ENCODE data around the gene NAA40.
"Not testable (repeated sequence)": the region's sequence is repeated elsewhere in the genome, so short reads cannot be mapped to it uniquely, and the experiment has no call there.

Gene NAA40

DNA sequence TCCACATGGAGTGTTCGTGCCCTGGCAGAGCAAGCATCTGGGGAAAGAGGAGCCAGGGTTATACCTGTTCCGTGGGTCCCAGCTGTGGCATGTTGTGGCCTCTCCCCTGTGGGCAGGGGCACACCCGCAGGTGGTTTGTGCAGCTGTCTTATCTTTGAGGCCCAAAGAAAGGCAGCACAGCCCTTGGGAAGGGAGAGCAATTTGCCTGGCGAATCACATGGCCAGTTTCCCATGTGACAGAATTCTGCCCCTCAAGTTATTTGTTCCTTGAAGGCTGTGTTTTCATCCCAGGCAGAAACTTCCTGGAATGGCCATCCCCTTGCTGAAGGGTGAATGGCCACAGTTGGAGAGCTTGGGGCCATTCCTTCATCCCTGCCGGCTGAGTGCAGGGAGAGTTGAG lies 19.2 kb downstream of the NAA40 start:
- TF ChIP-seq JUND (IDR thresholded peaks at IDR 0.05; ENCODE audit: low read depth) = no peak
- DNase-seq (ENCODE audit: low read depth in 1 of 2, low spot score in 1 of 2) = no peak
- in situ Hi-C loops (cut with HindIII; ENCODE audit: low pct_unique_long_range_greater_than_20kb, low sequenced_read_pairs) = no loop called here

DNA sequence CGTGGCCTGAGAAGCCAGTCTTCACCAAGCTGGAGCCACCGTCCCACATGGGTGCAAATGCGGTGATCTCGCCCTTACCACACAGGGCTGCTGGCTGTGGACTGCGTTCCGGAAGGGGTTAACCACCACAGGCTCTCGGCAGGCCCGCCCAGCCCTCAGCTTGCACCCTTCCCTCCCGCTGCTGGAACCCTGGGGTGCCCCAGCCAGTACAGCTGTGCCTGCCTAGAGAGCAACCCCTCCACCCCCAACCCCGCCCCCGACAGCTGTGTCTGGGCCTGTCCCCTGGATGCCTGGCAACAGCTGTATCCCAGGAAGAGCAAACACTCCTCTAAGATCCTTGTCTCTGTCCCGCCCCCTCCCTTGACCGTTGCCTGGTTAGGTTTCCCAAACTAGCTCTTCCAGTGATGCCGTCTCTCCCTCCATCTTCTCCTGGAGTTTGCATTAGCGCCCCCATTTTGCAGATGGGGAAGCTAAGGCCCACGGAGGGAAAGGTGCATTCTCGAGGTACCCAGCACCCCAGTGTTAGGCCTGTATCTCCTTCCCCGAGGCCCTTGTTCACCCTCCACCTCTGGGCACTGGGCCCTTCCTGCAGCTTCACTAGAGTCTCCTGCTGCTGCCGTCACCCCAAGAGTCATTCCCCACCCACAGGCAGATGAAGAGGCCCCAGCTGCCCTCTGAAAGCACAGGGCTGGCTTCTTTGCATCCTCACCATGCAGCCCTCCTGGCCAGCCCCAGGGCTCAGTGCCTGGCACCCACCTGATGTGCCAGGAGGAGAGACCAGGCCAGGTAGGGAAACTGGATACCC lies 23.0 kb downstream of the NAA40 start:
- in situ Hi-C loops (cut with HindIII; ENCODE audit: low pct_unique_long_range_greater_than_20kb, low sequenced_read_pairs) = no loop called here
- DNase-seq (ENCODE audit: low read depth in 1 of 2, low spot score in 1 of 2) = peak; percentile 49 to 84
- no peak for TF ChIP-seq JUND (IDR thresholded peaks at IDR 0.05; ENCODE audit: low read depth)

- in situ Hi-C loops (cut with HindIII; ENCODE audit: low pct_unique_long_range_greater_than_20kb, low sequenced_read_pairs) = not testable (repeated sequence)
Measured at GRCh38 chr11:63963895-63964294, 25.1 kb downstream of the NAA40 start.

GRCh38 chr11:63966444-63966843 lies 27.6 kb downstream of the NAA40 start:
- in situ Hi-C loops (cut with HindIII; ENCODE audit: low pct_unique_long_range_greater_than_20kb, low sequenced_read_pairs) = no loop called here
- TF ChIP-seq JUND (IDR thresholded peaks at IDR 0.05; ENCODE audit: low read depth) = no peak
- no peak for DNase-seq (ENCODE audit: low read depth in 1 of 2, low spot score in 1 of 2)

More at GRCh38 chr11:63963895-63964294, 25.1 kb downstream of the NAA40 start:
- DNase-seq (ENCODE audit: low read depth in 1 of 2, low spot score in 1 of 2) = not testable (repeated sequence)

DNA sequence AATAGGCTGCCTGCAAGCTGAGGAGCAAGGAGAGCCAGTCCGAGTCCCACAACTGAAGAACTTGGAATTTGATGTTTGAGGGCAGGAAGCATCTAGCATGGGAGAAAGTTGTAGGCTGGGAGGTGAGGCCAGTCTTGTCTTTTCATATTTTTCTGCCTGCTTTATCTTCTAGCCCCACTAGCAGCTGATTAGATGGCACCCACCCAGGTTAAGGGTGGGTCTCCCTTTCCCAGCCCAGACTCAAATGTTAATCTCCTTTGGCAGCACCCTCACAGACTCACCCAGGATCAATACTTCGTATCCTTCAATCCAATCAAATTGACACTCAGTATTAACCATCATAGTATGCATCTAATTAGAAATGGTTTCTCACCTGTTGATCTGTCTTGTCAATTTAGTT lies 30.7 kb downstream of the NAA40 start:
- TF ChIP-seq JUND (IDR thresholded peaks at IDR 0.05; ENCODE audit: low read depth) = no peak
- DNase-seq (ENCODE audit: low read depth in 1 of 2, low spot score in 1 of 2) = no peak
- in situ Hi-C loops (cut with HindIII; ENCODE audit: low pct_unique_long_range_greater_than_20kb, low sequenced_read_pairs) = no loop called here

DNA sequence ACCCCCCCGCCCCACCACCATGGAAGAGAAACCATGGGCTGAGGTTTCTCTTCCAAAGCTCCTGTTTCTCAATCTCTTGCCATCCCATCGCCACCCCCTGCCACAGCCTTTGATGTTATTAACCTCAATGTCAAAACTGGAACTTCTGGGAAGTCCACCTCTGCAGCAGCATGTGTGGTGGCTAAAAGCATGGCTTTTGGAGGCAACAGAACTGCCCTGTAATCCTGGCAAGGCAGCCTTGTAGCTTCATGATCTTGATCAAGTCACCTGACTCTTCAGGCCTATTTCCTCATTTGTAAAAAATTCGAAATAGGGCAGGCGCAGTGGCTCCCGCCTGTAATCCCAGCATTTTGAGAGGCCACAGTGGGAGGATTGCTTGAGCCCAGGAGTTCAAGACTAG lies 32.1 kb downstream of the NAA40 start:
- no peak for DNase-seq (ENCODE audit: low read depth in 1 of 2, low spot score in 1 of 2)

GRCh38 chr11:63973912-63974258 lies 35.1 kb downstream of the NAA40 start:
- DNase-seq (ENCODE audit: low read depth in 1 of 2, low spot score in 1 of 2); in situ Hi-C loops (cut with HindIII; ENCODE audit: low pct_unique_long_range_greater_than_20kb, low sequenced_read_pairs): not testable (repeated sequence)

More for the DNA sequence above, 32.1 kb downstream of the NAA40 start:
- no peak for TF ChIP-seq JUND (IDR thresholded peaks at IDR 0.05; ENCODE audit: low read depth)
- in situ Hi-C loops (cut with HindIII; ENCODE audit: low pct_unique_long_range_greater_than_20kb, low sequenced_read_pairs) = no loop called here

- no peak for TF ChIP-seq JUND (IDR thresholded peaks at IDR 0.05; ENCODE audit: low read depth)
- DNase-seq (ENCODE audit: low read depth in 1 of 2, low spot score in 1 of 2) = peak; percentile 97 to 100
- in situ Hi-C loops (cut with HindIII; ENCODE audit: low pct_unique_long_range_greater_than_20kb, low sequenced_read_pairs) = no loop called here
Measured at GRCh38 chr11:63974259-63975143, 35.7 kb downstream of the NAA40 start, which contains the start of gene COX8A. COX8A (plus strand) TSS chr11:63974620; CDS start chr11:63974681, 61 bp downstream.

GRCh38 chr11:63978551-63979239 lies 39.9 kb downstream of the NAA40 start:
- peak in 1 of 2 experiments; percentile 76 for DNase-seq (ENCODE audit: low read depth in 1 of 2, low spot score in 1 of 2)
- in situ Hi-C loops (cut with HindIII; ENCODE audit: low pct_unique_long_range_greater_than_20kb, low sequenced_read_pairs) = no loop called here
- TF ChIP-seq JUND (IDR thresholded peaks at IDR 0.05; ENCODE audit: low read depth) = no peak

GRCh38 chr11:63979426-63979825 lies 40.6 kb downstream of the NAA40 start:
- TF ChIP-seq JUND (IDR thresholded peaks at IDR 0.05; ENCODE audit: low read depth) = no peak
- no peak for DNase-seq (ENCODE audit: low read depth in 1 of 2, low spot score in 1 of 2)
- in situ Hi-C loops (cut with HindIII; ENCODE audit: low pct_unique_long_range_greater_than_20kb, low sequenced_read_pairs) = no loop called here

GRCh38 chr11:63985812-63986155 lies 47.0 kb downstream of the NAA40 start:
- no peak for TF ChIP-seq JUND (IDR thresholded peaks at IDR 0.05; ENCODE audit: low read depth)
- DNase-seq (ENCODE audit: low read depth in 1 of 2, low spot score in 1 of 2) = no peak
- in situ Hi-C loops (cut with HindIII; ENCODE audit: low pct_unique_long_range_greater_than_20kb, low sequenced_read_pairs) = no loop called here

DNA sequence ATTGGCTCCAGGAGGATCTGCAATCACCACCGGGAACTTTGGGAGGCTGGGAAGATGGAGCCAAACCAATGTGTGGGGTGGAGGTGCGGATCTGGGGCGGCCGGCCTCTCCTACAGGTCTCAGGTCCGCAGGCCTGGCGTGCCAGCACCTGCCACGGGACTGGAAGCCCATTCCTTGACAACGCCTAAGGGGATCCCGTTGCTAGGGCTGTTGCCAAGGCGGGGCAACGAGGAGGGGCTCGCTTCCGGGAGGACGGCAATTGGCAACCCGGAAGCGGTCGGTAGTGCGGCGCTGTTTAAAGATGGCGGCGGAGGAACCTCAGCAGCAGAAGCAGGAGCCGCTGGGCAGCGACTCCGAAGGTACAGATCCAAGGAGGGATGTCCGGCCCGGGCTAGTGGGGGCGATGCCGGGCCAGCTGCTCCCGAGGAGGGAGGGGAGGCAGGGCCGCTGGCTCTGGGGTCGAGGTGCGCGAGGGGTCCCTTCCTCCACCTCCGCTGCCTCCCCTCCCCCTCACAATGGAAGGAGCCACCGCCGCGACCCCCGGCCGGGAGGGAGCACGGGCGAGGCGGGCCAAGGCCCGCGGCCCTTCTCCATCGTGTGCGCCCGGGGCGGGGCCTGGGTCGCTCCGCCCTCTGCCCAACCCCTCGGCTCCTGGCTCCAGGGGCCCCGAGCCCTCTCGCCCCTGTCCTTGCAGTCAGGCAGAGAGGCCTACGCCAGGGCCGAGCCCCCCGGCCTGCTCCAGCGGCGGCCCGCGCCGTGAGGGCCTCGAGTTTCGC lies 47.5 kb downstream of the NAA40 start, which contains the start of gene OTUB1:
TSS of gene OTUB1 (plus strand) at position 283 of the 776 bp plus-strand sequence. CDS start at position 302, 19 bp downstream.
- in situ Hi-C loops (cut with HindIII; ENCODE audit: low pct_unique_long_range_greater_than_20kb, low sequenced_read_pairs) = no loop called here
- no peak for TF ChIP-seq JUND (IDR thresholded peaks at IDR 0.05; ENCODE audit: low read depth)
- peak; percentile 98 to 99 for DNase-seq (ENCODE audit: low read depth in 1 of 2, low spot score in 1 of 2)

All from T47D (cell line).